GM15510 (cell line): ENCODE measurements around the gene ABCF2.

ENCODE experiments used
- POLR2A ChIP-seq: IDR thresholded peaks from 3 replicates; pipeline ENCODE4 v1.6.1; 2011; ENCODE audit warnings: borderline replicate concordance; ENCODE audit not compliant: insufficient read length; ENCODE audit errors: extremely low read depth

ABCF2 gene

DNA sequence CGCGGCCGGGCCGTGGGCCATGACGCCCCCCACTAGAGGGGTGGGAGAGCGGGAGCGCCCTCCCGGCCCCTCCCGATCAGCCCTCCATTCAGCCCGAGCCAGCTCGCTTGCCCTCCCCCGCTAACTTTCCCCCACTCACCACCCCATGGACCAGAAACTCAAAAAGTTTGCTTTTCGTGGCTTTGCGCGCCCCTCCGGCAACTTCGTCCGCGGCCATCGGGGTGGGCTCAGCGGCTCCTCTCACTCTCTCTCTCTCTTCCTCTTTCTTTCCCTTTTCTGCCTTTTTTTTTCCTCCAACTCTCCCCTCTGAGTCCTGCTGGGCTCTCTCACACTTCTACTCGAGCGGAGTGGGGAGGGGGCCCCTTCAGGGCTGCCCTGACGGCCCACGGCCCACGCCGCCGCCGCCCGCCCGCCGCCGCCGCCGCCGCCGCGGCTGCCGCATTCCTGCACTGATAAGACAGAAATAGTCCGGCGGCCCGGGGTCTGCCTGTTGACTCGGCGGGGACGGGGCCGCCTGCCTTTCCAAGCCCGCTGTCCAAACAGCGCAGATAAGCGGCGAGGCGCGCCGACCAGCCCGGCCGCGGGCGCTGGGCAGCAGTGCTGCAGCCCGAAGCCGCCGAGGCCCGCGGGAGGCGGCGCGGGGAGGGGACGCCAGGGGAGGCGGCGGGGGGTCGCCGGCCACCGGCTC, 21.5 kb upstream of the ABCF2 start, which contains the start of gene SMARCD3:
TSS of gene SMARCD3 (minus strand) at position 349 of the 688 bp plus-strand sequence. CDS start at position 217, 132 bp downstream.
- TF ChIP-seq POLR2A: no peak

DNA sequence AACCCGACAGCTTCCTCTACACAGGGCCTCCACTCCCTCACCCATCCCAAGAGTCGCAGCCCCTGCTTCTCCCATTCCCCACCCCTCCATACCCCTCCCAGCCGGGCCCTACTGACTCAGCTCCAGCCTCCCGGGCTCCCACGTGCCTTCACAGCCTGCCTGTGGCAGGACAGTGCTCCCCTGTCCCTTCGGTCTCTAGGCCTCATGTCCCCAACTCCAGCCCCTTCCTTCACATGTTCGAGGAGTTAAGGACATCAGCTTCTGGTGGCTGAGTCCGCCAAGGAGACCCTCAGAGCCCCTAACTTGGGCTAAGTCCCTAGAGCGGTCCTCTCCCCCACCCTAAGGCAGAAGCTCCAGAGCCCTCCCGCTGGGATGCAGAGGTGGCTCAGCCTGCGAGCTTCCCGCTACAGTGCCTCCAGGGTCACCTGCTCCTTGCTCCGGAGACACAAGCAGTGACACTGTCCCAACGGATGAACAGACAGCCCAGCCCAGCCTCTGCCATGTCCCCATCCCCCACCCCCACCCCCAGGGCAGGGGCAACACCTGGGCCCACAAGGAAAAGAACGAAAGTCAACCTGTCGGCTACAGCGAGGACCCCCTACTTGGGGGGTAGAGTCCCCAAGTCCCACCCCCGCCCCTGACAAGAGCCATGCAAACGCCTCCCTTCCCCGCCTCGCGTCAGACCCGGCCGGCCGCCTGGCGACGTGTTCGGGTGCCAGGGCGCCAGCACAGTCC, 20.8 kb upstream of the ABCF2 start:
- no peak for TF ChIP-seq POLR2A

DNA sequence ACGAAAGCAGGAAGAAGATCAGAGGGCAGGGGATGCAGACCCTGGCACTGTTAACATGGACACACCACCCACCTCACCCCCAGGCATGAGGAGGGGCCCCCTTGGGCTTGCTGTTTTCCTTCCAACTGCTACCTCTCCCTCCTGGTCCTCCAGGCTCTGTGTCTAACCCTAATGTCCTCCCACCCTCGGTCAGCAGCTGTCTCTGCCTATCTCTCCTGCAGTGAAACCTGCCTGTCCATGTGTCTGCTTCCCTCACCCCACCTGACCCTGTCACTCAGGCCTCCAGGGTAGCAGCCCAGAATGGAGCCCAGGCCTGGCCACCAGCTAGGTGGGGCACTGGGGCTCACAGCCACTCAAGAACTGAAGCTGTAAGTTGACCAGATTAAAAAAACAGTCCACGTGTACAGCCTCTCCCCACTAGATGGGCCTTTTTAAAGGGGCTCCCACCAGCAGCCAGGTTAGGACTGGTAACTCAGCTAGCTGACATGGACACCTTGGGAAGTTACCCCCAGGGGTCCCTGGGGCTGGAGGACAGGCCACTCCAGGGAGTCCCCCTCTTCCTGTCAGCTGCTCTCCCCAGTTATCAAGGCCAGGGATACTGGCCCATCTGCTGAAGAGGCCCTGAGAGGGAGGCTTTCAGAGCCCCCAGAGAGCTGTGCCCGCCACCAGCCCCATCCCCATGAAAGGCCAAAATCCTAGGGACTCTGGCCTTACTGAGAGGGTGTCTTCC, 20.0 kb upstream of the ABCF2 start:
- TF ChIP-seq POLR2A: no peak

DNA sequence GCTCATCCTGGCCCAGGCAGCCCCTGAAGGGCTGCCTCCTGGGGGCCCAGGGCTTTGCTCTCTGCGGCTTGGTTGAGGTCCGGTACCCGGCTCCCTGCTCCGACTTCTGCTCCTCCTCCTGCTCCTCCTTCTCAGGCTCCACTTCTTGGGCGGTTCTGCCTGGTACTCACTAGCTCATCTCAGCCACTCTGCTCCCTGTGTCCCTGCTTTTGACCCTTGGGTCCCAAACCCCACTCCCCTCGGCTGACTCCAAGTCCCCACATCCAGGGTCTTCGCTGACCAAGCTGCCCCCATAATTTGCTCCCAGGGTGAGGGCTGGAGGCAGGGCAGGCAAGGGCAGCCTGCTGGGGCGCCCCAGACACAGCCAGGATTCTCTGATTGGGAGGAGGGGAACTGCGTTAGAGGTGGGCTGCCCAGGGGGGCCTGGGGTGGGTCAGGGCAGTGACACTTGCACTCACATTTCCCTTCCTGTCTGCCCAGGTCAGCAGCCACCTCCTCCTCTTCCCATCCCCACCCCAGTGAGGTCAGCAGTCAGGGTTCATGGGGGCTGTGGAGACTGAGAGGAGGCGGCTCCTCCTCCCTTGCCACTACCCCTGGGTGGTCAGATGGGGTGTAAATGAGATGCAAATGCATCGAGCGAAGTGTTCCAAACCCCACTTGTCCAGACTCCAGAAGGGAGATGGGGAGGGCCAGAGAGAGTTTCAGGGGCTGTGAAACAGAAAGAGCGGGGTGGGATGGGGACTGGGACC, 19.3 kb upstream of the ABCF2 start:
- no peak for TF ChIP-seq POLR2A

DNA sequence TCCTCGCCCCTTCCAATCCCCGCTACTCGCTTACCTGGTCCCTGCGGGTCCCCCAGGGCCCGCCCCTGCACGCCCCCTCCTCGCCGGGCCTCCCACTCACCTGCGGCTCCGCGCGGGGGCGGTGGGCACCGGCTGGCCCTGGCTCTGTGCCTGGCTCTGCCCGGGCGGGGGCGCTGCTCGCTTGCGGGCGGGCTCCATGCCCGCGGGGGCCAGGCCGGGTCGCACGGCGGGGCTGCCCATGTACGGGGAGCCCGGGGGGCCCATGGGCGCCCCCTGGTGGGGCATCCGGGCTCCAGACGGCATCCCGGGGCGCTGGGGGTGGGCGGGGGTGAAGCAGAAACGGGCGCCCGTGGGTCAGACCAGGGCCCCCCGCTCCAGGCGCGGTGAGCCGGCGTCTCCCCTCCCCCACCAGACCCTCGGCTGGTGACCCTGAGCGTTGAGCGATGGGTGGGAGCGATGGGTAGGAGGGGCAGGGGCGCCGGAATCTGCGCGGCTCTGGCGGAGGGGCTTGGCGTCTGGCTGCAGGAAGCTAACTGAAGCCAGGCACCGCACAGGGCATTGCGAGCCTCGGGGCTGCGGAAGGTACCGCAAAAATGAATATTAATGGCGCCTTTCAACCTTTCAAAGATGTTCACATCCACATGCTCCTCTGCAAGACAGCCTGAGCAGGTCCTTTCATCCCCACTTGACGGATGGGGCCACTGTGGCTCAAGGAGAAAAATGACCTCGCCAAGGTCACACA, 18.5 kb upstream of the ABCF2 start:
- TF ChIP-seq POLR2A: no peak

DNA sequence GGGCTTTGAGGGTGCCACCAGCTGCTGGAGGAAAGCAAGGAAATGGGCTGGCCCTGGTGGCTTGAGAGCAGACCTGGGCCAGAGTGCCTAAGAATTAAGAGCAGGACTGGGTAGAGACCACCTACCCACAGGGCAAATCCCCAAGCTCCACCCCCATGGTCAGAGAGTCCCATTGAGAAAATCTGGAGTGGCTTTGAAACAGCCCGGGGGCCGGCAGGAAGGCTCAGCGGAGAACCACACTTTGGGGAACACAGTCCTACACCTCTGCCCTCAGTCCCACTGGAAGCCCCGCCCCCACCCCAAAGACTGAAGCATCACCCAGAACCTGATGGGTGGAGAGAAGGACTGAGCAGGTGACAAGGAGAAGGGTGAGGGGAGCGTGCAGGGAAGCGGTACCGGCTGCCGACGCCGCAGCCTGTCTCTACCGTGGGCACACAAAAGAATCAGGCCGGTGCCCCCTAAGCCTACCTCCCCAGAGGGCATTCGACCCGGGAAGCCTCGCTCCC, 17.9 kb upstream of the ABCF2 start:
- no peak for TF ChIP-seq POLR2A

DNA sequence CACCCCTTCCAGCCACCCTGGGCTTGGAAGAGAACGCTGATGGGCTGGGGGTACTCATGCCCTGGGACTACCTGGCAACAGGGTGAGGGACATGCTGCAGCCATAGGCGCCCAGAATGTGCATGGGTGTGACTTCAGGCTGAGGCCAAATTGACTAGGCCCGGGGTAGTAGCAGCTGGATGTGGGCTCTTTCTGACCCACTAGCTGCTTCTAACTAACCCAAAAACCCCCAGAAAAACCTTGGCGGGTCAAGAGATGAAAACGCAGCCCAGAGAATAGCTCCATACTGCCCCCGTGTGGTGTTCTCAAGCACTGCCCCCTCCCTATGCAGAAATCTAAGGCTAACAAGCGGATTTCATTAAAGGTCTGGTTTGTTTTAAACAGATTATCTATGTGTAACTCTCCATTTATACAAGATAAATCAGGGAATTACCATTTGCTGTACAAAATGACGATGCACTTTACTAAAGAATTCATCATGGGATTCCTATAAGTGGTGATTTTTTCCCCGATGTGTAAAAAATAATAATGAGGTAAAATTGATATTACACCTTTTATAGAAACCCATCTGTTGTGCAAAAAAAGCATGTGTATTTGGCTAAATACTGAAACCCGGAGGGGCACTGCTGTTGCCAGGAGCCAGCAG, 17.3 kb upstream of the ABCF2 start:
- TF ChIP-seq POLR2A: no peak

DNA sequence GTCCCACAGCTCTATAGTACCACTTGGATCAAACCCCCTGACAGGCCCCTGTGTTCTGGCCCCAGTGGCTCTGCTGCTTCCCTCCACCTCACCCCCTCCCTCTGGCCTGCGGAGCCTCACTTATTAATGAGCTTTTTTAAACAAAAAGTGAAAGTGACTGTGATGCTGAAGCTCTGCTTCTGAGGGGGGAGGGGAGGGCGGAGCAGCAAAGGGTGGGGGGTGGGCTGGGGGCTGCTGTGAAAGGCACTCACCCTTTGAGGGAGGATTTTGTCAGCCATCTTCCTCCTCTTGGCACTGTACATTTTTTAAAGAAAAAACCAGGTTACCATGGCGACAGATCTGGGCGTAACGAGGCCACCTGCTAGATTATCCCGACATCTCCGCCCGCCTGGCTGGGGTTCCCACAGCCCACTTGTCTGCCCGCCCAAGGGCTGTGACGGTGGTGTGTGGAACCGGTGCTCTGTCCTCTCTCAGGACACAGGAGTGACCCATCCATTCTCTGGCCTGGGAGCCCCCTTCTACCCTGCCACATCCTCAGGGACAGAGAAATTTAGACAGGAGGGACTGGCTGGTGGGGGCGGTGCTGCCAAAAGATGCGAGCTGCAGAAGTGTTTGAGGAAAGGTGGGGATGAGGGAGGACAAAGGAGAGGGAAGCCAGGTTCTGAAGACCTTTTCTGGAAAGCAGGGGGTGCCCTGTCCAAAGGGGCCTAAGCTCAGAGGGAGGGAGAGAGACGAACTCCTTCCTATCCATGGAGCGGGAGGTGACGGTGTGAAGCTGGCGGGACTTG, 16.6 kb upstream of the ABCF2 start:
- no peak for TF ChIP-seq POLR2A

DNA sequence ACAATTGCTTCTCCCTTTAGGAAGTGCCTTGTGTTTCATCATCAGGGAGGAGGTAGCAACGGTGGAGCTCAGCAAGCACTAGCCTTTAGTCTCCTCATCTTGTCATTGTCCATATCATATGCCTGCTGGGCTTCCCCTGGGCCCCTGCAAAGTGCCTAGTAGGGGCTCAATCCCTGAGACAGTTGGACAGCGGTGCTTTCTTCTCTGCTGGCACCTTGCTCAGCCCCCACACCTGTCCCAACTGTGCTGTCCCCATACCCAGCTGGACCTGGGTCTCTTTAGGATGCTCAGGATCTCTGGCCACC, 16.0 kb upstream of the ABCF2 start:
- TF ChIP-seq POLR2A: no peak

DNA sequence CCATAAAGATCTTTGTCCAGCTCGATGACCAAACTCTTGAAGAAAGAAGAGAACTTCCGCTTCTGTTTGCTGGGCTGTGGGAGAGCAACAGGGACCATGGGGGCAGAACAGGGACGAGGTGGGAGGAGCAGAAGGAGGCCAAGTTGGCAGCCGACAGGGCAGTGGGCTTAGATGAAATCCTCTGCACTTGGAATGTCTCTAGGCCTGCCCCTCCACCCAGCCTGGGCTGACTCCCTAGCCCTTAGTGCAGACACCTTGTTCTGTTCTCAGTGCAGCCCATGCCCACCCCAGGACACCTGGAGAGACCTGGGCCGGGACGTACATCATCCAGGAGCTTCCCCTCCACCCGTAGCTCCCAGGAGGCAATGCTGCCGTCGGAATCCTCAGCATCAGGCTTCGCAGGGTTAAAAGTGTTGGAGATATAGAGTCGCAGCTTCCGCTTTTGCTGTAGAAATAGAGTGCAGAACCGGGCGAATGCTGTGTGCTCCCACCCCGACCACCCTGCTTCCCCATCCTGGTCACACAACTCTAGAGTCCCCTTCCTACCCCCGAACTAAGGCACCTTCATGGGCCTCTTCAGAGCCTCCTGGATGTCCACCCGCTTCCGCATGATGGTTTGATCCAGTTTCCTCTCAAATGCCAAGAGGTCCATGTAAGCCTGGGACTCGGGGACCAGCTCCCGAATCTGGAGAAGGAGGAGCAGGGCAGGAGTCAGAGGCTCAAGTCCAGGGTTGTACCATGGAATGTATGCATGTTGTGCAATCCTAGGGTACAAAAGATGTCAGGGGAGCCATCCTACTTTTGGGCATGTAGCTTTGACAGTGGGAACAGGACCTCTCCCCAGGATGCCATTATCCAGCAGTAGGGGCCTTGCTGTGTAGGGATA, 15.4 kb upstream of the ABCF2 start:
- no peak for TF ChIP-seq POLR2A

DNA sequence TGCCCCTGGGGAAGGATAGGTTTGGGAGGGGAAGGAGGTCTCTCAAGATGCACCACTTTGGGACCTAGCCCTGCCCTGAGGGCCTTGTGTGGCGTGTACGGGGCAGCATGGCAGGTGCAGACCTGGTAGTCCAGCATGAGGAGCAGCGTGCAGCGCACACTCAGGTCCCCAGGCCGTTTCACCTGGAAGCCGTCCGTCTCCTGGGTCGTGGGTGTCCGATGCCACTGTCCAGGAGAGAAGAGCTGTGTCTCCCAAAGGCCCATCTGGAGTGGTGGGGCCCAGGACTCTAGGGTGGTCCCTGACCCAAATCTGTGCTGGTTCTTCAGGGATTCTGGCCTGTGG, 14.7 kb upstream of the ABCF2 start:
- TF ChIP-seq POLR2A: no peak
